Gastrocnemius medialis (tissue), 4 donors: ENCODE measurements around the gene HOTAIR. TPM values are rescaled to one million over a fixed set of nuclear protein-coding genes. Genes with fewer than 3 reads are reported as not detected.

Experiments used
- ATAC-seq, 2 donors: fragments of 150-250 bp; one replicate each; pipeline ENCODE4 v1.9.1; 2016
- DNase-seq, 2 donors: peaks; one replicate each; pipeline ENCODE4 v3.0.0-alpha.2; 2019
- H3K27ac ChIP-seq, 4 donors: fragments of 200-600 bp; sonication (generic); 1 replicate in 1 of 4; 2 replicates in 3 of 4; pipeline ENCODE4 v1.5.1; 2016 to 2018; ENCODE audit warnings: mild to moderate bottlenecking in 2 of 4, moderate library complexity in 1 of 4
- H3K27me3 ChIP-seq, 3 donors: fragments of 200-600 bp; sonication (generic) in 2 of 3; 1 replicate in 1 of 3; 2 replicates in 2 of 3; pipeline versions ENCODE4 v1.5.1 to v1.6.0; 2016 to 2019; ENCODE audit warnings: mild to moderate bottlenecking in 1 of 3, moderate library complexity in 1 of 3
- H3K36me3 ChIP-seq, 2 donors: fragments of 200-600 bp; sonication (generic) in 1 of 2; one replicate each; pipeline ENCODE4 v1.5.1; 2017 to 2018
- H3K4me1 ChIP-seq, 2 donors: fragments of 200-600 bp; sonication (generic) in 1 of 2; one replicate each; pipeline ENCODE4 v1.5.1; 2016 to 2017; ENCODE audit warnings: mild to moderate bottlenecking in 2 of 2
- H3K4me3 ChIP-seq, 4 donors: fragments of 200-600 bp; sonication (generic) in 3 of 4; 1 replicate in 1 of 4; 2 replicates in 3 of 4; pipeline ENCODE4 v1.5.1; 2016 to 2019; ENCODE audit warnings: mild to moderate bottlenecking in 2 of 4
- H3K9me3 ChIP-seq, 3 donors: fragments of 200-600 bp; sonication (generic) in 2 of 3; 1 replicate in 1 of 3; 2 replicates in 2 of 3; pipeline ENCODE4 v1.5.1; 2016 to 2019
- POLR2A ChIP-seq, 2 donors: fragments of 450-650 bp; IDR thresholded peaks; one replicate each; pipeline ENCODE4 v1.6.1; 2017; ENCODE audit warnings: antibody characterized with exemption in 2 of 2, mild to moderate bottlenecking in 2 of 2, moderate library complexity in 2 of 2
- in situ Hi-C, 4 donors: fragments of 200-750 bp; cut with MboI; loops; one replicate each; pipeline versions ENCODE4 v1.15.0 to v1.8.0; 2017; ENCODE audit warnings: low sequenced_read_pairs in 4 of 4
- intact Hi-C: fragments of 100-400 bp; cut with DNase I; formaldehyde crosslinking; loops from one replicate; pipeline ENCODE4 v1.15.1; 2023; ENCODE audit warnings: low total_unique reads
- total RNA-seq, 4 donors: library from RNA; depleted of rRNA; stranded (reverse); fragments of >200 nt; gene quantifications; one replicate each; pipeline versions ENCODE4 v1.1.0 to v1.2.3, GENCODE V29; 2016
- TF ChIP-seq, protein P1 (sequence below), 5 experiments: fragments of 450-650 bp in 3 of 5; fragments of 200-600 bp in 2 of 5; sonication (generic) in 2 of 5; IDR thresholded peaks in 4 of 5; conservative IDR thresholded peaks in 1 of 5; 1 replicate in 4 of 5; 2 replicates in 1 of 5; pipeline ENCODE4 v1.5.1; 2016 to 2019; ENCODE audit warnings: antibody characterized with exemption in 5 of 5, mild to moderate bottlenecking in 3 of 5, moderate library complexity in 3 of 5

The HOTAIR gene
- total RNA-seq, 4 donors from 2014 or later: 0.35 to 0.83 (median 0.56) TPM; not detected in 1

DNA sequence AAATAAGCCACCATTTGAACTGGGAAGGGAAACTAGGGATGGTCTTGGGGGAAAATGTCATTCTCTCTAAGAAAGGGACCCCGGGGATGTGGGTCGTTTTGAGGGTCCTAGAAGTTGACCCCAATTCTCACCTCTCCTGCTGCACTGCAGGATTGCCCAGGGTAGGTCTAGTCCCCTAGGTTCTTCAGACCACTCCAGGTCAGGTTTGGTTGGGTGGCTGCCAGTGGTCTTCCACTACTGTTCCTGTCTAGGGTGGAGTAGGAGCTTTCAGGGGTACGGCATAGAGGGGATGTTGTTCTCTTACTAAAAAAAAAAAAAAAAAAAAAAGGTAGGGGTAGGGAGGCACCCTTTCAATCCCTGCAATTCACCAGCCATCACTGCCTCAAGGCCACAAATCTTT, 41.3 kb upstream of the HOTAIR start:
- no peak for TF ChIP-seq POLR2A (IDR thresholded peaks at IDR 0.05)
- TF ChIP-seq, protein P1, sequence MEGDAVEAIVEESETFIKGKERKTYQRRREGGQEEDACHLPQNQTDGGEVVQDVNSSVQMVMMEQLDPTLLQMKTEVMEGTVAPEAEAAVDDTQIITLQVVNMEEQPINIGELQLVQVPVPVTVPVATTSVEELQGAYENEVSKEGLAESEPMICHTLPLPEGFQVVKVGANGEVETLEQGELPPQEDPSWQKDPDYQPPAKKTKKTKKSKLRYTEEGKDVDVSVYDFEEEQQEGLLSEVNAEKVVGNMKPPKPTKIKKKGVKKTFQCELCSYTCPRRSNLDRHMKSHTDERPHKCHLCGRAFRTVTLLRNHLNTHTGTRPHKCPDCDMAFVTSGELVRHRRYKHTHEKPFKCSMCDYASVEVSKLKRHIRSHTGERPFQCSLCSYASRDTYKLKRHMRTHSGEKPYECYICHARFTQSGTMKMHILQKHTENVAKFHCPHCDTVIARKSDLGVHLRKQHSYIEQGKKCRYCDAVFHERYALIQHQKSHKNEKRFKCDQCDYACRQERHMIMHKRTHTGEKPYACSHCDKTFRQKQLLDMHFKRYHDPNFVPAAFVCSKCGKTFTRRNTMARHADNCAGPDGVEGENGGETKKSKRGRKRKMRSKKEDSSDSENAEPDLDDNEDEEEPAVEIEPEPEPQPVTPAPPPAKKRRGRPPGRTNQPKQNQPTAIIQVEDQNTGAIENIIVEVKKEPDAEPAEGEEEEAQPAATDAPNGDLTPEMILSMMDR (IDR thresholded peaks at IDR 0.05 in 4 of 5, conservative IDR thresholded peaks at IDR 0.05 in 1 of 5): no peak
- peak overlapping the region in 3 of 4 donors; percentile 62 to 68 (median 67) for H3K4me3 ChIP-seq
- intact Hi-C loops (loop anchor here (5.0 kb wide), 1 partner anchor 266 kb away; the partner anchor contains the start of genes CBX5 and HNRNPA1), in situ Hi-C loops (loop anchor here in 2 of 4 donors (10.0 to 25.0 kb wide), 2 partner anchors 189 to 346 kb away; partner anchors contain the start of gene GPR84 (in 2 of the 2))
- no peaks in the 10 kb centered on the region for H3K36me3 ChIP-seq
- no peaks in the 10 kb centered on the region for H3K27me3 ChIP-seq
- peak overlapping the region; percentile 94 to 100 (median 98) for H3K27ac ChIP-seq
- DNase-seq (no peak), ATAC-seq (no peak)
- H3K9me3 ChIP-seq: no peaks in the 10 kb centered on the region
- H3K4me1 ChIP-seq: peaks cover 50 to 58% of the 10 kb centered on the region in 2 donors

DNA sequence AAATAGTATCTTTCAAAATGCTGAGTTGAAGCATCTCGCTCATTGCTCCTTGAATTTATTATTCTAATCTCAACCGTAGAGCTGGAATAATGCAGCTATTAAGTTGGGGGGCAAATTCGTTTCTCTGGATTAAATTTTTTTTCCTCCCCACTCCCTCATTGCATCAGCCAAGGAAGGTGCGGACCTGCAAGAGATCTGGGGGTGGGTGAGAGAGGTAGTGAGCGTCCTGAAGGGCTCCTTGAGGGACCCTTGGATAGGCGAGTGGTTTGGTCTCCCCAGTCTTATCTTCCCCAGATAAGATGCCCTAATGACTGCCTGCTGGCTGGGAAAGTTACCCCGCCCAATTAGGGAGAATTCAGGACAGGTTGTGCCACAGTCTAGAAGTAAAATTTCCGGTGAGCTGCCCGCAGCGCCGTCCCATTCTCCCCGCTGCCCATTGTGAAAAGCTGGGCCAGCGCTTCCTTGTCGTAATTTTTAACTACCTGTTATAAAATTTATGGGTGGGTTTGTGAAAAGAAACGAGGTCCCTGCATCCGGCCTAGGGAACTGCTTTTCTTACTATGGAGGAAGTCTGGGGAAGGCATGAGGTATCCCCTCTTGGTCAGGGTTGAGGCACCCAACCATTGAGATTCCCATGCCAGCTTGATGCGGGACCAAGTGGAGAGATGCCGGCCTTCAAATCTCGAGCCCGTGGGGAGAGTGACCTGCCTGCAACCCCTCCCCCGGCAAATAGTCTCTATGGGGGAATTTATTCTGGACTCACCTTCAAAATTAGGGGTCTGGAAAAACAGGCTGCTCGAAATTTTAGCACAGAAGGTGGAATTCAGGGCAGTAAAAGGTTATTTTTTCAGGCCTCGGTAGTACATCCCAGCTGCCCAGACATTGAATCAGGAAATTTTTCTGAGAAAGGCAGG, 40.5 kb upstream of the HOTAIR start:
- ATAC-seq (no peak), DNase-seq (no peak)
- Histone ChIP-seq H3K27ac (peak overlapping the region; percentile 94 to 100 (median 98)), H3K9me3 (no peaks in the 10 kb centered on the region), H3K36me3 (no peaks in the 10 kb centered on the region), H3K27me3 (no peaks in the 10 kb centered on the region), H3K4me3 (peak overlapping the region; percentile 52 to 65 (median 56)), H3K4me1 (peaks cover 42 to 52% of the 10 kb centered on the region in 2 donors)
- TF ChIP-seq, protein P1 (IDR thresholded peaks at IDR 0.05 in 4 of 5, conservative IDR thresholded peaks at IDR 0.05 in 1 of 5): no peak
- TF ChIP-seq POLR2A (IDR thresholded peaks at IDR 0.05): no peak
- in situ Hi-C loops: loop anchor here in 2 of 4 donors (10.0 to 25.0 kb wide), 2 partner anchors 190 to 347 kb away; partner anchors contain the start of gene GPR84 (in 2 of the 2)
- intact Hi-C loops: loop anchor here (5.0 kb wide), 1 partner anchor 267 kb away; the partner anchor contains the start of genes CBX5 and HNRNPA1

DNA sequence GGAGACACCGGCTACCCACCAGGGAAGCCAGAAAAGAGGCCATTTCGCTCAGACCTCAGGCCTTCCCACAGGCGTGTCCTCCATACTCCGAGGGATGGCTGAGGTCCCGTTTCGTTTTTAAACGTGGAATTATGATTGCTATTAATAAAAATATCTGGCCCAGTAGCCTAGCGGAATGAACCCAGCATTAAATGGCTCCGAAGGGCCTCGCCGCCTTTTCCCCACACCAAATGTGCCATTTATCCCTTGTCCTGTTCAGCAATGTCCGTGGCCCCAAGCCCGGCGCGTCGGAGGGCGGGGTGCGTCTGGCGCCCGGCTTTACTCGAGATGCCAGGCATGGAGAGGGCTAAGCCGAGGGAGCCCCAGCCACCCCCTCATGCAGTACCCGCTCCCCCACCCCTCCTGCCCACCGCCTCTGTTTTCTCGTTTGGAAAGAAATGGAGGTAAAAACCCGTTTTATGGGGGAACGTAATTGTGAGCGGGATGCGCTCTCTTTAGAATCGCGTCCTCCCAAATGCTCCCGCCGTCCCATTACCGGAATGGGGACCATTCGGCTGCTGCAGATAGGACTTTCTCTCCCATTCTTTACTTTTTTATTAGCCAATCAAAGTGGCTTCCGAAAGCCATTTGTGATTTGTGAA, 39.7 kb upstream of the HOTAIR start:
- DNase-seq: no peak
- TF ChIP-seq, protein P1 (IDR thresholded peaks at IDR 0.05 in 4 of 5, conservative IDR thresholded peaks at IDR 0.05 in 1 of 5): no peak
- no peak for TF ChIP-seq POLR2A (IDR thresholded peaks at IDR 0.05)
- Histone ChIP-seq H3K9me3 (no peaks in the 10 kb centered on the region), H3K27me3 (no peaks in the 10 kb centered on the region), H3K27ac (peak overlapping the region; percentile 94 to 100 (median 98)), H3K4me3 (peak overlapping the region; percentile 52 to 65 (median 56)), H3K36me3 (no peaks in the 10 kb centered on the region), H3K4me1 (peaks cover 34 to 52% of the 10 kb centered on the region in 2 donors)
- intact Hi-C loops (loop anchor here (5.0 kb wide), 2 partner anchors 268 to 517 kb away; partner anchors contain the start of genes CBX5, HNRNPA1 and MAP3K12), in situ Hi-C loops (loop anchor here in 2 of 4 donors (10.0 to 25.0 kb wide), 2 partner anchors 190 to 348 kb away; partner anchors contain the start of gene GPR84 (in 2 of the 2))
- no peak for ATAC-seq

DNA sequence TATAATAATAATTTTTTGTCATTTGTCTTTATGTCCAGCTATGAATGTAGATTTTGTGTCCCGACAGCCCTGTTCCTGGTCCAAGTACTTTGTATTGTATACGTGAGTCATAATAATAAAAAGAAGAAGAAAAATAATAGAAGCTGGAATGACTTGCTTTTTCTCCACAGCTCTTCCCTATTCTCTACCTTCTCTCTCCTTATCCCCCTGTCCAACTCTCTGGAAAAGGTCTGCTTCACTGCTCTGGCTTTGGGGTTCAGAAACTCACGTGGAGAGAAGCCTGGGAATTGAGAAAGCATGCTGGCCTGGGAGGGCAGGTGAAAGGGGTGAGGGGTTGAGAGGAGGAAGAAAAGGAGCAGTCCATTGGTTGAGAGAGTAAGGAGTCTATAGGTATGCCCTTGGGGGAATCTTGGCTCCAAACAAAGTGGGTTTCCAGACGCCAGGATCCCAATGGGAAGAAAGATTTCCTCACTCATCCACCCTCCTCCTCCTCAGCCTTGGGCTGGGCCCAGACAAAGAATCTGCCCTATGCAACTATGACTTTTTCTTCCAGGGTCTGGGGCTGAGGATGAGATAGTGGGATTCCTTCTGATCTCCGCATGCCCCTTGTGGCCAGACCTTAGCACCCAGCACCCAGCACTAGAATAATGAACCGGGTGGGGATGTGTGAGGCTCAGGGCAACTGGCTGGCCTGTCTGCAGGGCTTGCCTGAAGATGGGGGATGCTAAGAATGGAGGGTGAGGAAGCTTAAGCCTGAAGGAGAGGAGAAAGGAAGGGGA, 38.1 kb upstream of the HOTAIR start:
- Histone ChIP-seq H3K27me3 (no peaks in the 10 kb centered on the region), H3K36me3 (no peaks in the 10 kb centered on the region), H3K4me1 (peaks cover 37 to 52% of the 10 kb centered on the region in 2 donors), H3K4me3 (no peak overlapping the region), H3K27ac (peak overlapping the region; percentile 94 to 100 (median 98)), H3K9me3 (no peaks in the 10 kb centered on the region)
- no peak for DNase-seq
- in situ Hi-C loops (loop anchor here in 2 of 4 donors (10.0 to 25.0 kb wide), 2 partner anchors 192 to 349 kb away; partner anchors contain the start of gene GPR84 (in 2 of the 2)), intact Hi-C loops (loop anchor here (5.0 kb wide), 1 partner anchor 516 kb away; the partner anchor contains the start of gene MAP3K12)
- no peak for ATAC-seq
- no peak for TF ChIP-seq POLR2A (IDR thresholded peaks at IDR 0.05)
- TF ChIP-seq, protein P1 (IDR thresholded peaks at IDR 0.05 in 4 of 5, conservative IDR thresholded peaks at IDR 0.05 in 1 of 5): no peak
